A673 (cell line): Measurements from ENCODE around the gene TOMM34. TPM values are rescaled to one million over a fixed set of nuclear protein-coding genes. Genes with fewer than 3 reads are reported as not detected.

Source experiments
- BruUV-seq: library from RNA; stranded (reverse); fragments of 400-500 nt; replicated peaks from 2 replicates; lab custom pipeline; 2021; lab: Mats Ljungman, UMichigan
- CTCF ChIA-PET: fragments of 300-600 bp; sonication (Branson Sonifier 250); formaldehyde crosslinking; loops from one replicate; lab custom pipeline; 2022; ENCODE audit warnings: antibody characterized with exemption; lab: Charles Lee
- POLR2A ChIA-PET: fragments of 300-600 bp; sonication (Branson Sonifier 250); formaldehyde crosslinking; loops from one replicate; lab custom pipeline; 2022; ENCODE audit warnings: antibody characterized with exemption; ENCODE audit not compliant: low non-redundant PET; lab: Charles Lee
- DNase-seq: peaks from one replicate; pipeline ENCODE4 v3.0.0-alpha.2; 2015; ENCODE audit warnings: low spot score
- H3K27ac ChIP-seq: fragments of 200-600 bp; sonication (generic); 2 replicates; pipeline ENCODE4 v1.5.1; 2016; ENCODE audit warnings: mixed run types, low read depth, mild to moderate bottlenecking, mixed read lengths, antibody characterized with exemption, low read length; ENCODE audit not compliant: poor library complexity, severe bottlenecking
- H3K27me3 ChIP-seq: fragments of 200-600 bp; sonication (generic); replicated peaks from 2 replicates; pipeline ENCODE4 v1.6.1; 2017; ENCODE audit warnings: mixed run types, low read depth, mild to moderate bottlenecking, mixed read lengths, antibody characterized with exemption, low read length; ENCODE audit not compliant: insufficient read depth, poor library complexity
- H3K36me3 ChIP-seq: fragments of 200-600 bp; sonication (generic); 2 replicates; pipeline ENCODE4 v1.6.1; 2016; ENCODE audit warnings: mixed run types, mild to moderate bottlenecking, mixed read lengths, antibody characterized with exemption, low read length; ENCODE audit not compliant: insufficient read depth, poor library complexity, severe bottlenecking
- H3K4me1 ChIP-seq: fragments of 200-600 bp; sonication (generic); 2 replicates; pipeline ENCODE4 v1.6.1; 2017; ENCODE audit warnings: mixed run types, mild to moderate bottlenecking, mixed read lengths, antibody characterized with exemption, low read length; ENCODE audit not compliant: insufficient read depth, poor library complexity, severe bottlenecking
- H3K4me3 ChIP-seq: fragments of 200-600 bp; sonication (generic); 2 replicates; pipeline ENCODE4 v1.5.1; 2016; ENCODE audit warnings: low read depth, mixed run types, mild to moderate bottlenecking, mixed read lengths, low read length; ENCODE audit not compliant: poor library complexity, severe bottlenecking
- H3K9me3 ChIP-seq: fragments of 200-600 bp; sonication (generic); 2 replicates; pipeline ENCODE4 v1.6.1; 2016; ENCODE audit warnings: mixed run types, low read depth, mild to moderate bottlenecking, mixed read lengths, antibody characterized with exemption, low read length; ENCODE audit not compliant: poor library complexity, severe bottlenecking
- EZH2 ChIP-seq: fragments of 200-600 bp; sonication (generic); IDR thresholded peaks from 2 replicates; pipeline ENCODE4 v1.6.1; 2017; ENCODE audit warnings: borderline replicate concordance, low read depth, mild to moderate bottlenecking, mixed read lengths, antibody characterized with exemption, low read length; ENCODE audit not compliant: poor library complexity, severe bottlenecking
- intact Hi-C: fragments of 100-400 bp; cut with micrococcal nuclease; formaldehyde crosslinking; loops from one replicate; pipeline ENCODE4 v1.10.0; 2022; ENCODE audit not compliant: unreplicated experiment
- total RNA-seq: library from RNA; stranded (reverse); gene quantifications from 2 replicates; pipeline ENCODE4 v1.2.3, GENCODE V29; 2021
- TF ChIP-seq, protein P1 (sequence below): fragments of 300-800, 200-600 bp; sonication (generic); conservative IDR thresholded peaks from 2 replicates; pipeline ENCODE4 v1.5.1; 2017; ENCODE audit warnings: low read depth, mild to moderate bottlenecking, antibody characterized with exemption, low read length, moderate library complexity, mixed read lengths

The TOMM34 gene
- total RNA-seq, 1 experiment from 2014 or later, result 53.5 TPM

DNA sequence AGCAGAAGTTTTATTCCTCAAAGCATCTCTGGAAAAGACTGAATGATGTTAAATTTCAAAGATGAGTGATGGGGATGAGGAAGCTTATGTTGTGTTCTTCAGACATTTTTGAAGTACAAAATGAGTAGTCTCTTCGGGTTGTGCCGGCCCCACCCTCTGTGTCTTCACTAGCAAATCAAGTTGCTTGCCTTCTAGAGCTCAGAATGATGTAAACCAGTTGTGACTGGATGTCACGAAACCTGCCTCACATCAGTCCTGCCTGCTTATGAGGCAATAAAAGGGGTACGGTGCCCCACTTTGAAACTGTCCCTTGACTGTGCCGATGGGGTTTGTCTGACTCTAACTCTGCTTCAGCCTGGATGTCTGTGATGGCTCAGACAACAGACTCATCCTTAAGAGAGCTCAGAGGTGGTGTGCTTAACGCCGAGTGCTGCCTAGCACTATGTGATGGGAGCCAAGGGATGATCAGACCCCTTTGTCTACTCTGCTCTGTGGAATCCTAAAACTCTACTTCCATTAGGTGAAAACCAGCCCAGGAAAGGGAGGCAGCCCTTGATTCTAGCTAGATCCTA is 19.0 kb downstream of the TOMM34 start:
- H3K27ac ChIP-seq, result no peak overlapping the region

DNA sequence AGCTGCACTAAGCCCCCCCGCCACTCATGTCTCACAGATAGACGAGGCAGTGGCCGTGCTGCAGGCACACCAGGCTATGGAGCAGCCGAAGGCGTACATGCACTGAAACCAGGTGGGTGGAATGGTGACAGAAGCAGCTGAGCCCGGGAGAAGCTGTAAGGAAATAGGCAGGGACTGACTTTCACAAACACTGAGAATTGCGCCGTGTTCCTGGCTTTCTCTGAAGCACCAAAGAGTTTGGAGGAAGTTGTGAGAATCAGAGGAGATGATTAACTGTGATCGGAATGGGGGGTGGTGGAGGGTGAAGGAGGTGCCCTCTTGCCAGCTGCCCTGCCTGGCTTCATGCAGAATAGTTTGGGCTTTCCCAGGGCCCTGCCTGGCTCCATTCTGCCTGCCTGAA is 21.6 kb downstream of the TOMM34 start:
- H3K27me3 ChIP-seq, result no peaks in the 10 kb centered on the region
- TF ChIP-seq, protein P1, sequence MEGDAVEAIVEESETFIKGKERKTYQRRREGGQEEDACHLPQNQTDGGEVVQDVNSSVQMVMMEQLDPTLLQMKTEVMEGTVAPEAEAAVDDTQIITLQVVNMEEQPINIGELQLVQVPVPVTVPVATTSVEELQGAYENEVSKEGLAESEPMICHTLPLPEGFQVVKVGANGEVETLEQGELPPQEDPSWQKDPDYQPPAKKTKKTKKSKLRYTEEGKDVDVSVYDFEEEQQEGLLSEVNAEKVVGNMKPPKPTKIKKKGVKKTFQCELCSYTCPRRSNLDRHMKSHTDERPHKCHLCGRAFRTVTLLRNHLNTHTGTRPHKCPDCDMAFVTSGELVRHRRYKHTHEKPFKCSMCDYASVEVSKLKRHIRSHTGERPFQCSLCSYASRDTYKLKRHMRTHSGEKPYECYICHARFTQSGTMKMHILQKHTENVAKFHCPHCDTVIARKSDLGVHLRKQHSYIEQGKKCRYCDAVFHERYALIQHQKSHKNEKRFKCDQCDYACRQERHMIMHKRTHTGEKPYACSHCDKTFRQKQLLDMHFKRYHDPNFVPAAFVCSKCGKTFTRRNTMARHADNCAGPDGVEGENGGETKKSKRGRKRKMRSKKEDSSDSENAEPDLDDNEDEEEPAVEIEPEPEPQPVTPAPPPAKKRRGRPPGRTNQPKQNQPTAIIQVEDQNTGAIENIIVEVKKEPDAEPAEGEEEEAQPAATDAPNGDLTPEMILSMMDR, result no peak
- TF ChIP-seq EZH2, result no peak
- BruUV-seq, result no TSS peak
- no peak overlapping the region for H3K27ac ChIP-seq
- ChIA-PET POLR2A (no interaction called here), CTCF (no interaction called here)
- no peaks in the 10 kb centered on the region for H3K4me1 ChIP-seq
- peaks cover 45% of the 10 kb centered on the region for H3K36me3 ChIP-seq
- no peak for DNase-seq
- H3K9me3 ChIP-seq, result no peaks in the 10 kb centered on the region
- H3K4me3 ChIP-seq, result no peak overlapping the region
- intact Hi-C loops, result no loop called here

More for the DNA sequence above, 19.0 kb downstream of the TOMM34 start:
- Histone ChIP-seq H3K4me3 (no peak overlapping the region), H3K4me1 (no peaks in the 10 kb centered on the region), H3K36me3 (peaks cover 47% of the 10 kb centered on the region), H3K9me3 (no peaks in the 10 kb centered on the region), H3K27me3 (no peaks in the 10 kb centered on the region)
- POLR2A ChIA-PET, result no interaction called here
- BruUV-seq, result no TSS peak
- CTCF ChIA-PET, result interaction anchor here (0.8 kb wide), 1 partner anchor 70 kb away, joined by 3 read pairs; no protein-coding TSS in a partner anchor
- DNase-seq, result no peak
- intact Hi-C loops, result no loop called here
- TF ChIP-seq, protein P1, result no peak
- TF ChIP-seq EZH2, result no peak

DNA sequence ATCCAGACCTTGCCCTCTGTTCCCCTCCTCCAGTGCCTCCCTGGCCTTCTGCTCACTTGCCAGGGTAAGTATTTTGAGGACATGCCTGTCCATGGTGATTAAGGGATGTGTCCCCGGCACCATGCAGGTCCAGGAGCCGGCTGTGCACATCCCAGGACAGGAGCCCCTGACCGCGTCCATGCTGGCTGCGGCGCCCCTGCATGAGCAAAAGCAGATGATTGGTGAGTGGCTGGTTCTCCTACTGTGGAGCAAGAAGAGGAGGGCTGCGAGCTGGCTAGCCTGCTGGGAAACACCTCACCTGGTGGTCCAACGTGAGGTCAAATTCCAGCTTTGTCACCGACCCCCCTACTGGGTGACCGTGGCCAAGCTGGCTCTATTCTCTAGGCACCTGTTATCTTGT is 23.7 kb downstream of the TOMM34 start:
- H3K4me1 ChIP-seq, result no peaks in the 10 kb centered on the region
- H3K27ac ChIP-seq, result no peak overlapping the region
- no peaks in the 10 kb centered on the region for H3K27me3 ChIP-seq
- TF ChIP-seq, protein P1, result no peak
- no peak for TF ChIP-seq EZH2
- intact Hi-C loops, result no loop called here
- CTCF ChIA-PET, result no interaction called here
- H3K4me3 ChIP-seq, result no peak overlapping the region
- H3K9me3 ChIP-seq, result no peaks in the 10 kb centered on the region
- no peak for DNase-seq
- H3K36me3 ChIP-seq, result peaks cover 30% of the 10 kb centered on the region
- no TSS peak for BruUV-seq
- POLR2A ChIA-PET, result no interaction called here
